HG03025 (cell line): ENCODE data around the gene LIAS.

Experiments used
- ATAC-seq: cut with Tn5 transposase; IDR thresholded peaks from one replicate; pipeline ENCODE4 v1.9.1; 2021; ENCODE audit warnings: mild to moderate bottlenecking, moderate library complexity; ENCODE audit not compliant: unreplicated experiment, low FRiP score

The LIAS gene

GRCh38 chr4:39526765-39527295, 68.0 kb downstream of the LIAS start:
- ATAC-seq, result peak; percentile 11

DNA sequence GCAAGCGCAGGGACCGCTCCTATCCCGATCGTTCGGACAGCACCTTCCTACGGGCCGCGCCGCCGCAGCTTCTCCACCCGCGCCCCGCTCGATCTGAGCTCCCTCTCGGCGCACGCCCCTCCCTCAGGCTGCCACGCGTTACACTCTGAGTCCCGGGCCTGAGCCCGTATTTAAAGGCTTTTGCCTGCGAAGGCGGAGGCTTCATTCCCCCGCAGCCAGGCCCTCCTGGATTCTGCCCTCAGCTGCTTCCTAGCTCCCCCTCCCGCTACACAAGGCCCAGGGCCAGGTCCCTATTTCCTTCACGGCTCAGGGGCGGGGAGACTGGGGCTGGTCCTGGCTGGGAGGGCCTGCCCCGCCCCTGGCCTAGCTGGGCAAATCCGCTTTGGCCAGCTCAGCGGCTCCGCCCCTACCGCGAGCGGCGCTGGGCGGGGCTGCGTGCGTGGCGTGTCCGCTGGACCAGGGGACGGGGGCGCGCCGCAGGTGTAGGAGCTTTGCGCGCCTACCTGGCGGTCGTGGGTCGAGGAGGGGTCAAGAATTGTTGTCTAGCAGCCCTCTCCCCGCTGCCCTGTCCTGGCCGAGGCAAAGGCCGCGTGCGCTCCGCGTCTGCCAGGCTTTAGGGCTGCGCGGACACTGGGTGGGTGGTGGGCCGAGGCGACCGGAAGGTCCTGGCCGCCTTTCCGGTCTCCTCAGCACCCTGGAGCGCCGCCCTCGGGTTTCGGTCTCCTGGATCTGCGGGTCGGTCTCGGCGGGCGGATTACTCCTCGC, 68.6 kb downstream of the LIAS start, which contains the start of gene UGDH:
Gene UGDH, minus strand, starts transcription at position 144 of the 765 bp plus-strand sequence. CDS start 5,927 bp downstream, outside the sequence.
- ATAC-seq, result peak; percentile 96

DNA sequence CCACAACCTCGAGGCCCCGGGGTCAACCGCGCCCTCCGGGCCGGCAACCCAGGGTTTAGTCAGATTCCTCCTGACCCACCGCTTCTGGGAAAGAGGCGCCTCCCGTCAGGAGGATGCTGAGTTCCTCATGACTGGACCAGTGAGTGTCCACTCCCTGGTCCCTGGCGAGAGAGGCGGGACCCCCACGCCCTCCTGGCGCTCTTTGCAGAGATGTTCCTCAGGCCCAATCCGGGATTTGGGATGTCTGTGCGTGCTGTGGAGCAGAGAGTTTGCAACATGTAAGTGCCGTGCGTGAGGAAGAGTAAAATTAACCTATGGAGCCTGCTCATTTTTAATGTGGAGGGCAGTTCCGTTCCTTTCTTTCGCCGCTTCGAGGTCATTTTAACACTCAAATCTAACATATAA, 69.2 kb downstream of the LIAS start:
- no peak for ATAC-seq
